HL-60 (cell line): ENCODE results near the gene HLTF.

Experiments used
- CTCF ChIP-seq: IDR thresholded peaks from one replicate; pipeline ENCODE4 v1.5.1; 2011; ENCODE audit warnings: low read length, control low read depth, inconsistent platforms; ENCODE audit not compliant: insufficient read depth
- POLR2AphosphoS5 ChIP-seq: IDR thresholded peaks from 2 replicates; pipeline ENCODE4 v1.6.1; 2012; ENCODE audit warnings: low read depth
- REST ChIP-seq: IDR thresholded peaks from 2 replicates; pipeline ENCODE4 v1.6.1; 2012; ENCODE audit warnings: low read depth; ENCODE audit not compliant: insufficient replicate concordance
- SPI1 ChIP-seq: IDR thresholded peaks from 2 replicates; pipeline ENCODE4 v1.6.1; 2012; ENCODE audit warnings: low read depth, mild to moderate bottlenecking, borderline replicate concordance

- TF ChIP-seq CTCF (no peak), SPI1 (no peak), REST (no peak), POLR2AphosphoS5 (no peak)
These were observed 8.7 kb downstream of the HLTF start for GRCh38 chr3:149077628-149078027.
